Measurements from ENCODE around the gene VAMP2. TPM values are rescaled to one million over a fixed set of nuclear protein-coding genes. Genes with fewer than 3 reads are reported as not detected.
A peak's percentile ranks its signal among the peaks of the same experiment; 100 is the strongest.

The VAMP2 gene, protein sequence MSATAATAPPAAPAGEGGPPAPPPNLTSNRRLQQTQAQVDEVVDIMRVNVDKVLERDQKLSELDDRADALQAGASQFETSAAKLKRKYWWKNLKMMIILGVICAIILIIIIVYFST
- 27.6 and 28.5 TPM in 2 replicates for total RNA-seq (2013; cell fraction: nucleolus; rRNA removed)
- total RNA-seq (2014; rRNA removed) (3.8 and 4.7 TPM in 2 replicates), total RNA-seq (2014; rRNA removed; fragmentation: Illumina TruSeq; extraction: Trizol) (6.1 and 6.4 TPM in 2 replicates), total RNA-seq (2021) (25.1 and 27.8 TPM in 2 replicates), polyA plus RNA-seq (2011; rRNA removed) (18.8 and 24.9 TPM in 2 replicates), polyA plus RNA-seq (2014; fragmentation: Illumina TruSeq; extraction: Trizol) (35.2 and 40.8 TPM in 2 replicates), polyA plus RNA-seq (2014; fragmentation: Nextera tagmentation; extraction: Ambion mirVana) (1 to 10 TPM; 3.0 to 6.3 TPM), polyA plus RNA-seq (2014; rRNA removed) (25.0 and 25.3 TPM in 2 replicates), polyA plus RNA-seq (2016; fragmentation: Nextera tagmentation; extraction: Ambion mirVana) (10 to 100 TPM; 25.0 to 28.0 TPM), polyA minus RNA-seq (2011; rRNA and poly(A)+ RNA removed) (7.0 and 9.0 TPM in 2 replicates), Bru-seq, nascent RNA (percentile 96 among the genes with signal in this experiment), BruChase-seq, experiment 1, labeled RNA remaining after a 6-hour chase (percentile 97 among the genes with signal in this experiment), BruChase-seq, experiment 2, labeled RNA remaining after a 2-hour chase (percentile 98 among the genes with signal in this experiment)
- polyA plus RNA-seq (2011; ENCODE audit: low read depth) = 33.4 TPM
- polyA plus RNA-seq (2011; cell fraction: cytosol; rRNA removed) = 22.6 and 33.1 TPM in 2 replicates
- 68.3 and 69.6 TPM in 2 replicates for polyA plus RNA-seq (2011; cell fraction: nucleus; rRNA removed)
- 45.8 and 62.7 TPM in 2 replicates for polyA plus RNA-seq (2012)
- 7.4 and 9.2 TPM in 2 replicates for polyA minus RNA-seq (2011; cell fraction: cytosol; rRNA and poly(A)+ RNA removed)
- 12.8 and 17.6 TPM in 2 replicates for polyA minus RNA-seq (2011; cell fraction: nucleus; rRNA and poly(A)+ RNA removed)
- long read RNA-seq, experiment 1, transcript VAMP2-201 (5 exons, 2,153 nt) = major isoform, 8 of 10 reads
- long read RNA-seq, experiment 1, partial matches to known transcripts = 0 of 10 reads
- long read RNA-seq, experiment 1, other reads (novel, unspliced or antisense) = 0 of 10 reads
- long read RNA-seq, experiment 2 = 0 reads

- peaks cover 33% of the 10 kb centered on the region for H3K4me1 ChIP-seq (ENCODE audit: control insufficient read depth, insufficient read depth, low read length)
- TF ChIP-seq POLR2AphosphoS5 (IDR thresholded peaks at IDR 0.05; ENCODE audit: low read length) = peak; percentile 71; the same call in 1 of the 2 replicates
- peak; percentile 52; the same call in 1 of the 2 replicates for TF ChIP-seq CREB1 (IDR thresholded peaks at IDR 0.05; ENCODE audit: low read depth)
- 0 out of 2 replicates have a peak, but pooled peaks have one; percentile 74 for TF ChIP-seq NFXL1 (IDR thresholded peaks at IDR 0.05; ENCODE audit: borderline replicate concordance)
- TF ChIP-seq TAF1 (IDR thresholded peaks at IDR 0.05; ENCODE audit: borderline replicate concordance, low read depth, low read length) = peak; percentile 66; the same call in 1 of the 2 replicates
- peak; percentile 77 for TF ChIP-seq GATAD2B (conservative IDR thresholded peaks at IDR 0.05; ENCODE audit: low read depth)
- peak; percentile 93 for TF ChIP-seq POLR2A (IDR thresholded peaks at IDR 0.05; ENCODE audit: low read depth, low read length)
- TF ChIP-seq, protein P1, sequence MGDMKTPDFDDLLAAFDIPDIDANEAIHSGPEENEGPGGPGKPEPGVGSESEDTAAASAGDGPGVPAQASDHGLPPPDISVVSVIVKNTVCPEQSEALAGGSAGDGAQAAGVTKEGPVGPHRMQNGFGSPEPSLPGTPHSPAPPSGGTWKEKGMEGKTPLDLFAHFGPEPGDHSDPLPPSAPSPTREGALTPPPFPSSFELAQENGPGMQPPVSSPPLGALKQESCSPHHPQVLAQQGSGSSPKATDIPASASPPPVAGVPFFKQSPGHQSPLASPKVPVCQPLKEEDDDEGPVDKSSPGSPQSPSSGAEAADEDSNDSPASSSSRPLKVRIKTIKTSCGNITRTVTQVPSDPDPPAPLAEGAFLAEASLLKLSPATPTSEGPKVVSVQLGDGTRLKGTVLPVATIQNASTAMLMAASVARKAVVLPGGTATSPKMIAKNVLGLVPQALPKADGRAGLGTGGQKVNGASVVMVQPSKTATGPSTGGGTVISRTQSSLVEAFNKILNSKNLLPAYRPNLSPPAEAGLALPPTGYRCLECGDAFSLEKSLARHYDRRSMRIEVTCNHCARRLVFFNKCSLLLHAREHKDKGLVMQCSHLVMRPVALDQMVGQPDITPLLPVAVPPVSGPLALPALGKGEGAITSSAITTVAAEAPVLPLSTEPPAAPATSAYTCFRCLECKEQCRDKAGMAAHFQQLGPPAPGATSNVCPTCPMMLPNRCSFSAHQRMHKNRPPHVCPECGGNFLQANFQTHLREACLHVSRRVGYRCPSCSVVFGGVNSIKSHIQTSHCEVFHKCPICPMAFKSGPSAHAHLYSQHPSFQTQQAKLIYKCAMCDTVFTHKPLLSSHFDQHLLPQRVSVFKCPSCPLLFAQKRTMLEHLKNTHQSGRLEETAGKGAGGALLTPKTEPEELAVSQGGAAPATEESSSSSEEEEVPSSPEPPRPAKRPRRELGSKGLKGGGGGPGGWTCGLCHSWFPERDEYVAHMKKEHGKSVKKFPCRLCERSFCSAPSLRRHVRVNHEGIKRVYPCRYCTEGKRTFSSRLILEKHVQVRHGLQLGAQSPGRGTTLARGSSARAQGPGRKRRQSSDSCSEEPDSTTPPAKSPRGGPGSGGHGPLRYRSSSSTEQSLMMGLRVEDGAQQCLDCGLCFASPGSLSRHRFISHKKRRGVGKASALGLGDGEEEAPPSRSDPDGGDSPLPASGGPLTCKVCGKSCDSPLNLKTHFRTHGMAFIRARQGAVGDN (IDR thresholded peaks at IDR 0.05) = peak; percentile 82; the same call in 1 of the 2 replicates
- 0 out of 2 replicates have a peak, but pooled peaks have one; percentile 2 for TF ChIP-seq TCF3 (IDR thresholded peaks at IDR 0.05; ENCODE audit: borderline replicate concordance, insufficient read depth, low read depth, low read length)
- TF ChIP-seq ZSCAN29 (IDR thresholded peaks at IDR 0.05) = peak; percentile 60; the same call in 1 of the 2 replicates
- TF ChIP-seq STAT1 (conservative IDR thresholded peaks at IDR 0.05) = peak; percentile 64; the same call in 1 of the 2 replicates
- TF ChIP-seq YY1 (IDR thresholded peaks at IDR 0.05; ENCODE audit: low read depth, low read length) = peak; percentile 96
- 0 out of 2 replicates have a peak, but pooled peaks have one; percentile 46 for TF ChIP-seq RB1 (IDR thresholded peaks at IDR 0.05; ENCODE audit: borderline replicate concordance)
- TF ChIP-seq DPF2 (IDR thresholded peaks at IDR 0.05) = peak; percentile 89
These were observed at the start of gene VAMP2 for GRCh38 chr17:8162233-8162996. Gene VAMP2 (minus strand): TSS chr17:8162948. CDS start chr17:8162879, 69 bp downstream.

More at GRCh38 chr17:8162233-8162996, at the start of gene VAMP2:
- peak within 1 kb of the TSS; percentile 91 for H3K9ac ChIP-seq (ENCODE audit: control insufficient read depth, insufficient read depth, low read length)
- peak within 1 kb of the TSS; percentile 87 for H3K27ac ChIP-seq (ENCODE audit: control insufficient read depth, insufficient read depth)
- peaks cover 0 to 5% of the 10 kb centered on the region in 2 experiments; a peak in 1 of 4 replicates for H3K36me3 ChIP-seq (ENCODE audit: control insufficient read depth in 2 of 2, insufficient read depth in 2 of 2, low read length in 1 of 2)
- WGBS (ENCODE audit: insufficient coverage, insufficient replicate concordance, low lambda C conversion rate, missing lambda C conversion rate) = 1% methylated on average over 44 of the region's 75 CpGs
- H4K20me1 ChIP-seq (ENCODE audit: control insufficient read depth, insufficient read depth) = no peaks in the 10 kb centered on the region
- no peaks in the 10 kb centered on the region for H3K9me3 ChIP-seq (replicated peaks; ENCODE audit: control insufficient read depth, insufficient read depth, low read length)
- in situ Hi-C loops (cut with MboI) (no loop called here), intact Hi-C loops (cut with micrococcal nuclease; ENCODE audit: unreplicated experiment) (loop anchor here (5.0 kb wide), 1 partner anchor 100 kb away; no protein-coding TSS in a partner anchor)
- H2AFZ ChIP-seq (ENCODE audit: control insufficient read depth, low read depth, low read length) = peak within 1 kb of the TSS; percentile 94
- peak within 1 kb of the TSS; percentile 100 for H3K4me2 ChIP-seq (ENCODE audit: control insufficient read depth, insufficient read depth)
- SMC1A ChIA-PET (ENCODE audit: uncharacterized antibody, unreplicated experiment) = interaction anchor here (0.7 to 2.7 kb wide), 2 partner anchors 25 to 43 kb away, joined by 3 to 11 read pairs; no protein-coding TSS in a partner anchor
- CTCF ChIA-PET = interaction anchor here (2.3 kb wide), 1 partner anchor 24 kb away, joined by 11 read pairs; no protein-coding TSS in a partner anchor
- DNase-seq (ENCODE audit: low read depth, low spot score) = no peak
- H3K79me2 ChIP-seq (ENCODE audit: control insufficient read depth, insufficient read depth, low read length) = peaks cover 24% of the 10 kb centered on the region
- BruUV-seq (replicated peaks) = no TSS peak
- RAD21 ChIA-PET (ENCODE audit: unreplicated experiment) = interaction anchor here (2.2 kb wide), 1 partner anchor 43 kb away, joined by 9 read pairs; no protein-coding TSS in a partner anchor
- POLR2A ChIA-PET = interaction anchor here (0.6 to 2.6 kb wide), 3 partner anchors 11 to 72 kb away, joined by 3 to 12 read pairs (median 3); partner anchors contain the start of gene AURKB
- H3K27me3 ChIP-seq (replicated peaks in 1 of 2; ENCODE audit: control insufficient read depth in 2 of 2, insufficient read depth in 2 of 2, low read length in 1 of 2) = no peaks in the 10 kb centered on the region
- peak within 1 kb of the TSS; percentile 95 for H3K4me3 ChIP-seq
- peak; percentile 69 for ATAC-seq
- FAIRE-seq = no peak

Data from GM12878 (cell line).